Measurements from ENCODE around the gene SLC7A6.

DNA sequence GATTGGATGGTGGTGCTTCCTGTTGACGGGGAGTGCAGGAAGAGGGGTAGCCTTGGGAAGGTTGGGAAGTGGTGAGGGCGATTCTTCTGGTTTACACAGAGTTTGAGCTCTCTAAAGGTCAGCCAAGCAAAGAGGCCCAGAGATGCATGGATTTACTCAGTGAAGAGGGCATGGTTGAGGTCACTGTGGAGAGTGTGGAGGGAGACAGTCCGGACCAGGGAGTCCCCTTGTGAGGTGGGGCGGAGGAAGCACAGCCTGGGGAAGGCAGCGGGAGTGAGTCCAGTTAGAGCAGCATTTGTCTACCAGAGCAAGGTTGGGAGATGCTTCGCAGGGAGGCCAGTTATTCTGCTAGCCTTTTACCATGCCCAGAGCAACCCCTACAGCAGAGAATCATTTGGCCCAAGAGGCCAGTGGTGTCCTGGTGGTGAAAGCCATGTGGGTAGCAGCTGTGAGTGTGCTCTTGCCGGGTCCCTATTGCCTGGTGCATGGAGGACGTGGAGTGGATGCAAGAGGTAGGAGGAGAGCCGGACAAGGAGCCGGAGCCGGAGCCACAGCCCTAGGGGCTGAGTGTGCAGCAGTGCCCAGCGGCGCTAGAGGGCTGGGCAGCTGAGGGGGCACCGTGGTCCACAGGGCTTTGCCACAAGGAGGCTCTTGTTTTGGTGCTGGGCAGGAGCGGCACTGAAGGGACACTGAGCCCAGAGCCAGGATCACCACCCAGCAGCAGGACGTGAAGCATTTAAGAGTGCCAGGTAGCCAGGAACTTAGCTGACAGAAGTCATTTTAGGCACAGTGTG, 74.2 kb downstream of the SLC7A6 start:
- TF ChIP-seq CTCF (IDR thresholded peaks at IDR 0.05): no peak
- no peak for TF ChIP-seq POLR2AphosphoS5 (IDR thresholded peaks at IDR 0.05)

Measured in prostate gland (tissue), 2 donors.